GM18909 (cell line): ENCODE results near the gene MYH9.
"Not testable (repeated sequence)": the region's sequence is repeated elsewhere in the genome, so short reads cannot be mapped to it uniquely, and the experiment has no call there.

Source experiments
- ATAC-seq: cut with Tn5 transposase; IDR thresholded peaks from one replicate; pipeline ENCODE4 v1.9.1; 2021; ENCODE audit warnings: mild to moderate bottlenecking; ENCODE audit not compliant: unreplicated experiment, poor library complexity

Gene MYH9

GRCh38 chr22:36415415-36416168 lies 27.8 kb upstream of the MYH9 start:
- ATAC-seq = no peak

- no peak for ATAC-seq
Observed at GRCh38 chr22:36413022-36413775, 25.4 kb upstream of the MYH9 start.

GRCh38 chr22:36411589-36412258 lies 24.0 kb upstream of the MYH9 start:
- no peak for ATAC-seq

- ATAC-seq = no peak
Observed at GRCh38 chr22:36409911-36410756, 22.4 kb upstream of the MYH9 start.

GRCh38 chr22:36409554-36409910 lies 21.8 kb upstream of the MYH9 start:
- ATAC-seq = not testable (repeated sequence)

- ATAC-seq = no peak
Observed at GRCh38 chr22:36409056-36409455, 21.3 kb upstream of the MYH9 start.

GRCh38 chr22:36406721-36407120 lies 19.0 kb upstream of the MYH9 start:
- ATAC-seq = no peak

- ATAC-seq = no peak
Observed at GRCh38 chr22:36405671-36406538, 18.1 kb upstream of the MYH9 start.

- no peak for ATAC-seq
Observed at GRCh38 chr22:36405221-36405661, 17.5 kb upstream of the MYH9 start.

- ATAC-seq = no peak
Observed at GRCh38 chr22:36404446-36404845, 16.7 kb upstream of the MYH9 start.

- no peak for ATAC-seq
Observed at GRCh38 chr22:36399472-36399778, 11.7 kb upstream of the MYH9 start.

- no peak for ATAC-seq
Observed at GRCh38 chr22:36398601-36399471, 11.1 kb upstream of the MYH9 start.

GRCh38 chr22:36397131-36398093 lies 9.6 kb upstream of the MYH9 start:
- ATAC-seq = no peak

GRCh38 chr22:36395915-36396314 lies 8.1 kb upstream of the MYH9 start:
- no peak for ATAC-seq

GRCh38 chr22:36395055-36395849 lies 7.5 kb upstream of the MYH9 start:
- ATAC-seq = no peak

GRCh38 chr22:36391638-36392037 lies 3.9 kb upstream of the MYH9 start:
- ATAC-seq = no peak

- not testable (repeated sequence) for ATAC-seq
Observed at GRCh38 chr22:36389122-36389521, 1.4 kb upstream of the MYH9 start.
